ENCODE results near the gene RASSF5. TPM values are rescaled to one million over a fixed set of nuclear protein-coding genes. Genes with fewer than 3 reads are reported as not detected.

Gene RASSF5
- total RNA-seq, 1 experiment from 2014 or later: 1.3 TPM

DNA sequence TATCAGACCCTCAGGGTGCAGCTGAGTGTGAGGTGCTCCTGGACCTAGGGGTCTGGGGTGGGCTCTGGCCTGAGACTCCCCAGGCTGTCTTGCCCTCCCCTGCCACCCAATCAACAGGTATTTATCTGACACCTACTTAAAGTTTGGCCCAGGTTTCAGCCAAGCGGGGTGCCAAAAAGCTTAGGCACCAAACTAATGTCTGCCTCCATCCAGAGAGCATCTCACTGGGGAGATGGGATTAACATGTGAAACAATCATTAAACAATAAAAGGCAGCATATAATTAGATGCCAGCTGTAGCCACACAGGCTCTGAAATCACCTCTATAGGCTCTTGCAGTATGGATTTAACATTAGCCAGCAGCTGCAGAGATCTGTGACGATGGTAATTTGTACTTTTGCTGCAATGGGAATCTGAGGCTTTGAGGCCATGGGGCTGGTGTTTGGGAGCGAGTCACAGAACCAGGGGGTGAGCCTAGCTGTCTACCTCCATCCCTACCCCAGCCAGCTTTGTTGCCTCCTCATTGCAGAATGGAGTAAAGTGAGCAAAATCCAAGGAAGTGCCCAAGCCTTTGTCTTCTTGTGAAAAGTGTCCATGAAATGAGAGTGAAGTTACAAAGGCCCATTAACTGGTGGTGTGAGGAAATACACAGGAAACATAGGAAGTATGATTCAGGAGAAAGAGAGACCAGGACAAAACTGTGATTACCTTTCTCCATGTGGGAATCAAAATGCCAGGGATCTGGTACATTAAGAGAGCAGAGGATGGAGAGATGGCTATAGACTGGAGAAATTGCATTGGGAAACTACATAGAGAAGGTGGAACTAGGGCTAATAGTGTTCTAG is 68.8 kb downstream of the RASSF5 start:
- Histone ChIP-seq H3K36me3 (ENCODE audit: control insufficient read depth, insufficient read depth, low read length) (no peaks in the 10 kb centered on the region), H3K9me3 (no peaks in the 10 kb centered on the region), H3K4me1 (no peaks in the 10 kb centered on the region), H3K4me3 (ENCODE audit: low read depth, low read length) (no peak overlapping the region), H3K27me3 (replicated peaks; ENCODE audit: control insufficient read depth, insufficient read depth, low read length) (no peaks in the 10 kb centered on the region)
- Mint-ChIP-seq H3K9me3 (ENCODE audit: unreplicated experiment) (no peaks in the 10 kb centered on the region), H3K4me1 (ENCODE audit: low read depth, unreplicated experiment) (no peaks in the 10 kb centered on the region), H3K36me3 (ENCODE audit: insufficient read depth, unreplicated experiment) (no peaks in the 10 kb centered on the region), H3K27me3 (ENCODE audit: insufficient read depth, unreplicated experiment) (peaks cover 9% of the 10 kb centered on the region), H3K27ac (ENCODE audit: unreplicated experiment) (no peak overlapping the region), H3K4me3 (ENCODE audit: unreplicated experiment) (no peak overlapping the region)
- ChIA-PET CTCF (no interaction called here), POLR2A (no interaction called here)
- BruUV-seq (replicated peaks): no TSS peak
- intact Hi-C loops (cut with micrococcal nuclease; ENCODE audit: unreplicated experiment): no loop called here
- no peak for DNase-seq
- no peak for TF ChIP-seq CTCF (IDR thresholded peaks at IDR 0.05; ENCODE audit: insufficient read depth in 1 of 2, low read depth in 1 of 2, low read length in 1 of 2, severe bottlenecking in 1 of 2, unreplicated experiment in 1 of 2)

GRCh38 chr1:206577626-206578025 is 70.3 kb downstream of the RASSF5 start:
- intact Hi-C loops (cut with micrococcal nuclease; ENCODE audit: unreplicated experiment): no loop called here

More at GRCh38 chr1:206577626-206578025, 70.3 kb downstream of the RASSF5 start:
- DNase-seq: no peak
- Mint-ChIP-seq H3K27me3 (ENCODE audit: insufficient read depth, unreplicated experiment) (peaks cover 3% of the 10 kb centered on the region), H3K4me1 (ENCODE audit: low read depth, unreplicated experiment) (no peaks in the 10 kb centered on the region), H3K36me3 (ENCODE audit: insufficient read depth, unreplicated experiment) (no peaks in the 10 kb centered on the region), H3K4me3 (ENCODE audit: unreplicated experiment) (no peak overlapping the region), H3K9me3 (ENCODE audit: unreplicated experiment) (no peaks in the 10 kb centered on the region), H3K27ac (ENCODE audit: unreplicated experiment) (no peak overlapping the region)
- H3K27me3 ChIP-seq (replicated peaks; ENCODE audit: control insufficient read depth, insufficient read depth, low read length): no peaks in the 10 kb centered on the region
- BruUV-seq (replicated peaks): no TSS peak
- no peaks in the 10 kb centered on the region for H3K4me1 ChIP-seq
- no peak overlapping the region for H3K4me3 ChIP-seq (ENCODE audit: low read depth, low read length)
- ChIA-PET CTCF (interaction anchor here (0.5 kb wide), 1 partner anchor 96 kb away, joined by 6 read pairs; no protein-coding TSS in a partner anchor), POLR2A (interaction anchor here (0.7 kb wide), 1 partner anchor 41 kb away, joined by 3 read pairs; no protein-coding TSS in a partner anchor)
- no peaks in the 10 kb centered on the region for H3K36me3 ChIP-seq (ENCODE audit: control insufficient read depth, insufficient read depth, low read length)
- TF ChIP-seq CTCF (IDR thresholded peaks at IDR 0.05; ENCODE audit: insufficient read depth in 1 of 2, low read depth in 1 of 2, low read length in 1 of 2, severe bottlenecking in 1 of 2, unreplicated experiment in 1 of 2): no peak
- H3K9me3 ChIP-seq: no peaks in the 10 kb centered on the region
